Heart right ventricle (tissue), 16 donors: ENCODE results near the gene MYZAP. TPM values are rescaled to one million over a fixed set of nuclear protein-coding genes. Genes with fewer than 3 reads are reported as not detected.

Experiments
- ATAC-seq, 8 donors: fragments of 200-7000 bp; cut with Tn5 transposase; one replicate each; pipeline ENCODE4 v1.9.1; 2020; ENCODE audit warnings: mild to moderate bottlenecking in 8 of 8, moderate library complexity in 8 of 8, moderate number of reproducible peaks in 1 of 8
- DNase-seq, 2 donors: peaks; one replicate each; pipeline ENCODE4 v3.0.0-alpha.2; 2020
- H3K27ac ChIP-seq, 10 donors: fragments of 200-600 bp; sonication (generic) in 2 of 10; one replicate each; pipeline versions ENCODE4 v1.5.0 to v1.8.0; 2020 to 2022; ENCODE audit warnings: mild to moderate bottlenecking in 3 of 10
- H3K27me3 ChIP-seq, 7 donors: fragments of 200-600 bp; one replicate each; pipeline ENCODE4 v1.8.0; 2021 to 2022; ENCODE audit warnings: mild to moderate bottlenecking in 2 of 7
- H3K36me3 ChIP-seq, 9 donors: fragments of 200-600 bp; sonication (generic) in 1 of 9; one replicate each; pipeline versions ENCODE4 v1.5.0 to v1.8.0; 2020 to 2022; ENCODE audit warnings: mild to moderate bottlenecking in 2 of 9
- H3K4me1 ChIP-seq, 9 donors: fragments of 200-600 bp; sonication (generic) in 1 of 9; one replicate each; pipeline versions ENCODE4 v1.5.0 to v1.8.0; 2020 to 2022; ENCODE audit warnings: mild to moderate bottlenecking in 4 of 9
- H3K4me3 ChIP-seq, 10 donors: fragments of 200-600 bp; sonication (generic) in 2 of 10; one replicate each; pipeline versions ENCODE4 v1.5.0 to v1.8.0; 2020 to 2022; ENCODE audit warnings: mild to moderate bottlenecking in 7 of 10, moderate library complexity in 2 of 10
- H3K9me3 ChIP-seq, 11 donors: fragments of 200-600 bp in 10 of 11; sonication (generic) in 2 of 11; one replicate each; pipeline versions ENCODE4 v1.5.0 to v1.8.0; 2013 to 2022; ENCODE audit warnings: mild to moderate bottlenecking in 2 of 11, control low read depth in 1 of 11, moderate library complexity in 1 of 11
- CTCF ChIP-seq, 9 donors: fragments of 200-600 bp; sonication (generic) in 2 of 9; IDR thresholded peaks; one replicate each; pipeline versions ENCODE4 v1.5.0 to v1.8.0; 2021 to 2022; ENCODE audit warnings: antibody characterized with exemption in 9 of 9, mild to moderate bottlenecking in 5 of 9, moderate library complexity in 1 of 9
- WGBS, 2 donors: extraction: QIAGEN DNeasy Blood & Tissue Kit; methylation state at CpG; one replicate each; pipeline ENCODE4 v1.1.7; 2013; ENCODE audit warnings: inconsistent platforms in 1 of 2; 5-methylcytosine and 5-hydroxymethylcytosine counted together
- intact Hi-C, 10 donors: fragments of 100-400 bp; cut with DNase I; formaldehyde crosslinking; loops; one replicate each; pipeline versions ENCODE4 v1.11.1 to v1.14.2; 2022
- polyA plus RNA-seq, 2 donors: library from polyadenylated mRNA; stranded (reverse); fragments of 200-250 nt; gene quantifications; one replicate each; pipeline ENCODE4 v1.2.3, GENCODE V29; 2013
- total RNA-seq, 10 donors: library from RNA; stranded (reverse); fragmentation: NEBNext Ultra II Directional in 3 of 10; extraction: Animal tissue kit (Norgen Biotek cat#: 25700) in 3 of 10; gene quantifications; one replicate each; pipeline versions ENCODE4 v1.2.1 to v1.2.4, GENCODE V29; 2021 to 2023
- donor health status: Arrhythmogenic right ventricular cardiomyopathy.
- donor health status: ischemic (EF 13 %, LVEDD 7.1; RV severe dilation, severe dysfunction).
- donor health status: healthy with polysubstance abuse.
- donor health status: DM: no; HTN: yes; CAD: no.
- donor health status: DM: no; HTN: no; CAD: no.
- donor health status: ischemic (EF 25% LVEDD 6.9; RV normal size, moderate dysfunction).
- donor health status: ischemic (EF 25% LVEDD 5.7; RV mildly dilated, moderate dysfunction).
- donor health status: healthy.
- donor health status: DM: yes; HTN: yes; CAD: no.
- donor health status: Ischemic cardiomyopathy.
- donor health status: ischemic (EF 35%, LVEDD 5.7; RV mildly dilated, moderate dysfunction).
- donor health status: nonischemic (EF 11% LVEDD 7.7; RV severe dilation, severe dysfunction).
- donor health status: DM: yes; HTN: yes; CAD: no.
- donor health status: PGD.
- donor health status: ischemic (EF 29% LVEDD 5.4; RV normal size, mild dysfunction).
- donor health status: nonischemic (EF 23%, LVEDD 6.1; RV moderate dilation, normal function).

The MYZAP gene
- total and polyA plus RNA-seq, 12 donors: 197 to 1,280 (median 880) TPM

GRCh38 chr15:57728436-57728835, 136.7 kb downstream of the MYZAP start:
- no peak overlapping the region for H3K4me3 ChIP-seq
- H3K27me3 ChIP-seq: no peaks in the 10 kb centered on the region
- no peak for DNase-seq
- H3K36me3 ChIP-seq: peaks cover 0 to 3% (median 0%) of the 10 kb centered on the region in 9 donors
- intact Hi-C loops: no loop called here
- H3K9me3 ChIP-seq: peaks cover 0 to 15% (median 0%) of the 10 kb centered on the region in 11 donors
- peaks cover 0 to 19% (median 6%) of the 10 kb centered on the region in 9 donors for H3K4me1 ChIP-seq
- no peak overlapping the region for H3K27ac ChIP-seq
- WGBS, 2 donors: 96 to 98% methylated on average over 8 of the region's 8 CpGs
- no peak for TF ChIP-seq CTCF (IDR thresholded peaks at IDR 0.05)
- ATAC-seq: no peak

- intact Hi-C loops: loop anchor here in 5 of 10 donors (5.0 to 10.0 kb wide), 8 partner anchors 126 to 454 kb away; partner anchors contain the start of gene ALDH1A2 (in 1 of the 5)
- ATAC-seq (no peak), DNase-seq (no peak)
- H3K4me3 ChIP-seq: no peak overlapping the region
- no peaks in the 10 kb centered on the region for H3K9me3 ChIP-seq
- TF ChIP-seq CTCF (IDR thresholded peaks at IDR 0.05): no peak
- WGBS, 2 donors: 83 to 85% methylated on average over 5 of the region's 5 CpGs
- H3K4me1 ChIP-seq: peaks cover 0 to 19% (median 6%) of the 10 kb centered on the region in 9 donors
- no peak overlapping the region for H3K27ac ChIP-seq
- no peaks in the 10 kb centered on the region for H3K36me3 ChIP-seq
- H3K27me3 ChIP-seq: no peaks in the 10 kb centered on the region
Observed at GRCh38 chr15:57730876-57731275, 139.2 kb downstream of the MYZAP start.

GRCh38 chr15:57731530-57732103, 139.9 kb downstream of the MYZAP start:
- ATAC-seq (peak in 1 of 8 donors; percentile 33), DNase-seq (no peak)
- Histone ChIP-seq H3K4me3 (no peak overlapping the region), H3K36me3 (no peaks in the 10 kb centered on the region), H3K9me3 (peaks cover 0 to under 1% (median 0%) of the 10 kb centered on the region in 11 donors), H3K4me1 (peaks cover 0 to 19% (median 6%) of the 10 kb centered on the region in 9 donors), H3K27ac (no peak overlapping the region), H3K27me3 (no peaks in the 10 kb centered on the region)
- intact Hi-C loops: loop anchor here in 6 of 10 donors (2.0 to 10.0 kb wide), 9 partner anchors 65 to 453 kb away; partner anchors contain the start of gene ALDH1A2 (in 1 of the 6)
- WGBS, 2 donors: 71 to 75% methylated on average over 6 of the region's 6 CpGs
- TF ChIP-seq CTCF (IDR thresholded peaks at IDR 0.05): no peak

- DNase-seq (peak in 1 of 2 donors; percentile 45), ATAC-seq (peak in 6 of 8 donors; percentile 46 to 74 (median 64))
- intact Hi-C loops: loop anchor here in 6 of 10 donors (2.0 to 10.0 kb wide), 9 partner anchors 66 to 452 kb away; partner anchors contain the start of gene ALDH1A2 (in 1 of the 6)
- Histone ChIP-seq H3K4me1 (peaks cover 0 to 19% (median 6%) of the 10 kb centered on the region in 9 donors), H3K27me3 (no peaks in the 10 kb centered on the region), H3K9me3 (peaks cover 0 to 6% (median 0%) of the 10 kb centered on the region in 11 donors), H3K36me3 (no peaks in the 10 kb centered on the region), H3K27ac (no peak overlapping the region), H3K4me3 (no peak overlapping the region)
- TF ChIP-seq CTCF (IDR thresholded peaks at IDR 0.05): peak; percentile 68 to 94 (median 87)
- 40 to 42% methylated on average over 12 of the region's 12 CpGs for WGBS, 2 donors
Observed at GRCh38 chr15:57732526-57733331, 141.0 kb downstream of the MYZAP start.
